H9 (cell line): Measurements from ENCODE around the gene TRMT6. TPM values are rescaled to one million over a fixed set of nuclear protein-coding genes. Genes with fewer than 3 reads are reported as not detected.

Experiments
- DNase-seq: peaks from one replicate; pipeline ENCODE4 v3.0.0-alpha.2; 2017
- H2AFZ ChIP-seq: one replicate; pipeline ENCODE4 v1.6.1; 2013; ENCODE audit warnings: mild to moderate bottlenecking, low read length, control low read depth, moderate library complexity
- H2AK5ac ChIP-seq: 2 replicates; pipeline ENCODE4 v1.6.1; 2013; ENCODE audit warnings: low read length, control low read depth, mixed read lengths; ENCODE audit not compliant: insufficient read length
- H2BK120ac ChIP-seq: one replicate; pipeline ENCODE4 v1.6.1; 2013; ENCODE audit warnings: low read depth, mild to moderate bottlenecking, low read length, control low read depth, inconsistent platforms; ENCODE audit not compliant: poor library complexity, severe bottlenecking
- H2BK12ac ChIP-seq: 2 replicates; pipeline ENCODE4 v1.6.1; 2013; ENCODE audit warnings: low read length, control low read depth, mixed read lengths, low read depth; ENCODE audit not compliant: insufficient read length
- H2BK15ac ChIP-seq: 2 replicates; pipeline ENCODE4 v1.6.1; 2013; ENCODE audit warnings: low read depth, low read length, control low read depth
- H2BK20ac ChIP-seq: one replicate; pipeline ENCODE4 v1.6.1; 2013; ENCODE audit warnings: low read depth, mild to moderate bottlenecking, low read length, control low read depth, inconsistent platforms; ENCODE audit not compliant: poor library complexity, severe bottlenecking
- H2BK5ac ChIP-seq: 2 replicates; pipeline ENCODE4 v1.6.1; 2013; ENCODE audit warnings: low read length, control low read depth, mixed read lengths; ENCODE audit not compliant: insufficient read length
- H3K14ac ChIP-seq: 2 replicates; pipeline ENCODE4 v1.6.1; 2013; ENCODE audit warnings: low read length, control low read depth; ENCODE audit not compliant: insufficient read depth
- H3K18ac ChIP-seq: 2 replicates; pipeline ENCODE4 v1.6.1; 2013; ENCODE audit warnings: low read depth, mild to moderate bottlenecking, mixed read lengths, low read length, control low read depth; ENCODE audit not compliant: insufficient read length
- H3K23ac ChIP-seq: 2 replicates; pipeline ENCODE4 v1.6.1; 2013; ENCODE audit warnings: low read length, control low read depth, mixed read lengths, low read depth; ENCODE audit not compliant: insufficient read length
- H3K23me2 ChIP-seq: 2 replicates; pipeline ENCODE4 v1.6.1; 2013; ENCODE audit warnings: low read depth, mild to moderate bottlenecking, mixed read lengths, low read length, control low read depth; ENCODE audit not compliant: insufficient read length, poor library complexity, severe bottlenecking
- H3K27ac ChIP-seq: 2 replicates; pipeline ENCODE4 v1.5.1; 2013; ENCODE audit warnings: low read length, control low read depth, mixed read lengths, low read depth; ENCODE audit not compliant: insufficient read length
- H3K27me3 ChIP-seq: 2 replicates; pipeline ENCODE4 v1.6.1; 2013; ENCODE audit warnings: low read length, control low read depth, inconsistent platforms; ENCODE audit not compliant: insufficient read depth
- H3K4ac ChIP-seq: 2 replicates; pipeline ENCODE4 v1.6.1; 2013; ENCODE audit warnings: low read depth, mild to moderate bottlenecking, control low read depth, inconsistent platforms, low read length, moderate library complexity
- H3K4me1 ChIP-seq: 2 replicates; pipeline ENCODE4 v1.6.1; 2013; ENCODE audit warnings: low read length, control low read depth, inconsistent platforms; ENCODE audit not compliant: insufficient read depth
- H3K4me2 ChIP-seq: 2 replicates; pipeline ENCODE4 v1.6.1; 2013; ENCODE audit warnings: low read length, control low read depth, mixed read lengths; ENCODE audit not compliant: insufficient read length, insufficient read depth
- H3K56ac ChIP-seq: 2 replicates; pipeline ENCODE4 v1.6.1; 2013; ENCODE audit warnings: low read depth, mild to moderate bottlenecking, mixed read lengths, low read length, control low read depth; ENCODE audit not compliant: insufficient read length
- H3K79me1 ChIP-seq: 2 replicates; pipeline ENCODE4 v1.6.1; 2013; ENCODE audit warnings: low read depth, mild to moderate bottlenecking, moderate library complexity, low read length, control low read depth, inconsistent platforms; ENCODE audit not compliant: insufficient read depth, poor library complexity, severe bottlenecking
- H3K79me2 ChIP-seq: 2 replicates; pipeline ENCODE4 v1.6.1; 2013; ENCODE audit warnings: low read length, control low read depth, inconsistent platforms; ENCODE audit not compliant: insufficient read depth
- H3K9ac ChIP-seq: 2 replicates; pipeline ENCODE4 v1.6.1; 2013; ENCODE audit warnings: low read length, control low read depth, mixed read lengths; ENCODE audit not compliant: insufficient read length; ENCODE audit errors: extremely low read depth
- H3K9me3 ChIP-seq: one replicate; pipeline ENCODE4 v1.6.1; 2013; ENCODE audit warnings: low read depth, low read length, inconsistent platforms; ENCODE audit not compliant: control insufficient read depth
- H3T11ph ChIP-seq: one replicate; pipeline ENCODE4 v1.6.1; 2013; ENCODE audit warnings: mild to moderate bottlenecking, low read length, control low read depth, inconsistent platforms
- H4K20me1 ChIP-seq: one replicate; pipeline ENCODE4 v1.6.1; 2013; ENCODE audit not compliant: control insufficient read depth, insufficient read length, insufficient read depth
- H4K5ac ChIP-seq: 2 replicates; pipeline ENCODE4 v1.6.1; 2013; ENCODE audit warnings: low read depth, mild to moderate bottlenecking, mixed read lengths, low read length, control low read depth; ENCODE audit not compliant: insufficient read length
- H4K8ac ChIP-seq: replicated peaks from 2 replicates; pipeline ENCODE4 v1.6.1; 2013; ENCODE audit warnings: low read length, control low read depth, mixed read lengths, low read depth; ENCODE audit not compliant: insufficient read length
- H4K91ac ChIP-seq: 2 replicates; pipeline ENCODE4 v1.6.1; 2013; ENCODE audit warnings: low read depth, mild to moderate bottlenecking, moderate library complexity, mixed read lengths, low read length, control low read depth; ENCODE audit not compliant: insufficient read length
- H3K27ac Mint-ChIP-seq, 3 experiments: 2 replicates in 2 of 3; 3 replicates in 1 of 3; pipeline ENCODE4 v1.8.0; 2020 to 2021; ENCODE audit warnings: mixed read lengths in 3 of 3, mild to moderate bottlenecking in 1 of 3, moderate library complexity in 1 of 3
- H3K27me3 Mint-ChIP-seq: 2 replicates; pipeline ENCODE4 v1.8.0; 2021; ENCODE audit warnings: low read depth, mild to moderate bottlenecking, moderate library complexity, mixed read lengths
- H3K36me3 Mint-ChIP-seq, 3 experiments: 2 replicates in 2 of 3; 3 replicates in 1 of 3; pipeline ENCODE4 v1.8.0; 2020 to 2021; ENCODE audit warnings: low read depth in 3 of 3, mixed read lengths in 3 of 3; ENCODE audit not compliant: insufficient read depth in 1 of 3
- H3K4me1 Mint-ChIP-seq, 2 experiments: 2 replicates each; pipeline ENCODE4 v1.8.0; 2020; ENCODE audit warnings: mixed read lengths in 2 of 2
- H3K4me3 Mint-ChIP-seq, 2 experiments: 2 replicates in 1 of 2; 3 replicates in 1 of 2; pipeline ENCODE4 v1.8.0; 2020 to 2021; ENCODE audit warnings: mild to moderate bottlenecking in 2 of 2, mixed read lengths in 2 of 2, moderate library complexity in 1 of 2
- H3K9me3 Mint-ChIP-seq, 2 experiments: 2 replicates in 1 of 2; 3 replicates in 1 of 2; pipeline ENCODE4 v1.8.0; 2020; ENCODE audit warnings: mild to moderate bottlenecking in 2 of 2, mixed read lengths in 2 of 2, moderate library complexity in 1 of 2
- WGBS: extraction: QIAGEN DNeasy Blood & Tissue Kit; methylation state at CpG from one replicate; pipeline ENCODE4 v1.1.7; 2013; ENCODE audit warnings: missing lambda C conversion rate, low lambda C conversion rate, mixed read lengths; ENCODE audit not compliant: insufficient read length; ENCODE audit errors: extremely low coverage; 5-methylcytosine and 5-hydroxymethylcytosine counted together
- total RNA-seq: library from RNA; stranded (reverse); gene quantifications from 2 replicates; pipeline ENCODE4 v1.2.1, GENCODE V29; 2021
- TF ChIP-seq, protein P1 (sequence below): fragments of 200-600 bp; sonication (generic); conservative IDR thresholded peaks from 3 replicates; pipeline ENCODE4 v1.8.0; 2021; ENCODE audit warnings: antibody characterized with exemption, mild to moderate bottlenecking

The TRMT6 gene
- total RNA-seq, 1 experiment from 2014 or later: 34.4 TPM

DNA sequence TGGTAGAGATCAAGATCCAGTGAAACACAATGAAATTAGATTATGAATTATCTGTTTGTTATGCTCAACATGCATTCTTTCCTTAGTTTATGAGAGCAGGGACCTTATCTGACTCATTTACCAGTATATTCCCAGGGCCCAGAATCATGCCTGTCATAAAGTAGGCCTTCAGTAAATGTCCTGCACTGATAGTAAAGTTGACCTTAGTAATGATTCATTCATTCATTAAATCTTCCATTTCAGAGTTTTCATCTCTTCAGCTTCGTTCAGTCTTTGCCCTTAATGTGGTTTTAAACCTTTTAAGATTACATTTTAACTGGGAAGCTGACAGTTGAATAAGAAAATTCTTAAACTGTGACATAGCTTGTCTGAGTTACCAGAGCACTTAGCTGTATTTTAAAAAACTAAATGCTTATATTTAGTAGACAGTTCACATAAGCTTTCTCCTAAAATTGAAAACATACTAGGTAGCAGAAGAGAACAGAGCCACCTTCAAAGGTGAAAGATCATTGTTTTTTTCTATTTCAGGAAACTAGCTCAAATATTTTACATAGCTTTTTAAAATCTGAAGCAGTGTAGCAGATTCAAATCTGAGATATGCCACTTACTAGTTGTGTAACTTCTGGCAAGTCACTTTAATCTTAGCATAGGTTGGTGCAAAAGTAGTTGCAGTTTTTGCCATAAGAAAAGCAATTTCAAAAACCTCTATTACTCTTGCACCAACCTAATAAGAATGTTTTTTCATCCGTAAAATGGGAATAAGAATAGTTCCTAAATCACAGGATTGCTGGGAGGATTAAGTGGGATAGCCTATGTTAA is 41.5 kb upstream of the TRMT6 start:
- no peaks in the 10 kb centered on the region for H3K23me2 ChIP-seq
- no peak overlapping the region for H2BK15ac ChIP-seq
- no peak overlapping the region for H4K5ac ChIP-seq
- no peak overlapping the region for H3K27ac ChIP-seq
- TF ChIP-seq, protein P1, sequence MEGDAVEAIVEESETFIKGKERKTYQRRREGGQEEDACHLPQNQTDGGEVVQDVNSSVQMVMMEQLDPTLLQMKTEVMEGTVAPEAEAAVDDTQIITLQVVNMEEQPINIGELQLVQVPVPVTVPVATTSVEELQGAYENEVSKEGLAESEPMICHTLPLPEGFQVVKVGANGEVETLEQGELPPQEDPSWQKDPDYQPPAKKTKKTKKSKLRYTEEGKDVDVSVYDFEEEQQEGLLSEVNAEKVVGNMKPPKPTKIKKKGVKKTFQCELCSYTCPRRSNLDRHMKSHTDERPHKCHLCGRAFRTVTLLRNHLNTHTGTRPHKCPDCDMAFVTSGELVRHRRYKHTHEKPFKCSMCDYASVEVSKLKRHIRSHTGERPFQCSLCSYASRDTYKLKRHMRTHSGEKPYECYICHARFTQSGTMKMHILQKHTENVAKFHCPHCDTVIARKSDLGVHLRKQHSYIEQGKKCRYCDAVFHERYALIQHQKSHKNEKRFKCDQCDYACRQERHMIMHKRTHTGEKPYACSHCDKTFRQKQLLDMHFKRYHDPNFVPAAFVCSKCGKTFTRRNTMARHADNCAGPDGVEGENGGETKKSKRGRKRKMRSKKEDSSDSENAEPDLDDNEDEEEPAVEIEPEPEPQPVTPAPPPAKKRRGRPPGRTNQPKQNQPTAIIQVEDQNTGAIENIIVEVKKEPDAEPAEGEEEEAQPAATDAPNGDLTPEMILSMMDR: no peak
- no peaks in the 10 kb centered on the region for H3K27me3 ChIP-seq
- Mint-ChIP-seq H3K27ac (no peak overlapping the region), H3K36me3 (peaks cover 5 to 58% (median 44%) of the 10 kb centered on the region in 3 experiments; a peak in 6 of 7 replicates), H3K9me3 (no peaks in the 10 kb centered on the region), H3K27me3 (no peaks in the 10 kb centered on the region), H3K4me1 (no peaks in the 10 kb centered on the region), H3K4me3 (no peak overlapping the region)
- H2AFZ ChIP-seq: no peak overlapping the region
- no peaks in the 10 kb centered on the region for H3K79me1 ChIP-seq
- no peak overlapping the region for H3K4ac ChIP-seq
- H2AK5ac ChIP-seq: no peak overlapping the region
- no peak overlapping the region for H2BK120ac ChIP-seq
- DNase-seq: no peak
- no CpG with 5 or more reads among the region's 2 CpGs for WGBS
- no peaks in the 10 kb centered on the region for H3K4me1 ChIP-seq
- no peaks in the 10 kb centered on the region for H4K20me1 ChIP-seq
- H3T11ph ChIP-seq: no peak overlapping the region
- H2BK5ac ChIP-seq: no peak overlapping the region
- H3K79me2 ChIP-seq: no peaks in the 10 kb centered on the region
- no peaks in the 10 kb centered on the region for H3K9me3 ChIP-seq
- H4K8ac ChIP-seq: no peak overlapping the region
- no peak overlapping the region for H3K14ac ChIP-seq
- H3K9ac ChIP-seq: no peak overlapping the region
- H3K18ac ChIP-seq: no peak overlapping the region
- no peak overlapping the region for H3K56ac ChIP-seq
- H3K4me2 ChIP-seq: no peak overlapping the region
- no peak overlapping the region for H4K91ac ChIP-seq
- H2BK12ac ChIP-seq: no peak overlapping the region
- no peak overlapping the region for H2BK20ac ChIP-seq
- H3K23ac ChIP-seq: no peak overlapping the region
